Measurements from ENCODE around the gene LSM4. TPM values are rescaled to one million over a fixed set of nuclear protein-coding genes. Genes with fewer than 3 reads are reported as not detected.
A peak's percentile ranks its signal among the peaks of the same experiment; 100 is the strongest.

Gene LSM4
- total RNA-seq, 1 donor from 2014 or later = 62.5 TPM

DNA sequence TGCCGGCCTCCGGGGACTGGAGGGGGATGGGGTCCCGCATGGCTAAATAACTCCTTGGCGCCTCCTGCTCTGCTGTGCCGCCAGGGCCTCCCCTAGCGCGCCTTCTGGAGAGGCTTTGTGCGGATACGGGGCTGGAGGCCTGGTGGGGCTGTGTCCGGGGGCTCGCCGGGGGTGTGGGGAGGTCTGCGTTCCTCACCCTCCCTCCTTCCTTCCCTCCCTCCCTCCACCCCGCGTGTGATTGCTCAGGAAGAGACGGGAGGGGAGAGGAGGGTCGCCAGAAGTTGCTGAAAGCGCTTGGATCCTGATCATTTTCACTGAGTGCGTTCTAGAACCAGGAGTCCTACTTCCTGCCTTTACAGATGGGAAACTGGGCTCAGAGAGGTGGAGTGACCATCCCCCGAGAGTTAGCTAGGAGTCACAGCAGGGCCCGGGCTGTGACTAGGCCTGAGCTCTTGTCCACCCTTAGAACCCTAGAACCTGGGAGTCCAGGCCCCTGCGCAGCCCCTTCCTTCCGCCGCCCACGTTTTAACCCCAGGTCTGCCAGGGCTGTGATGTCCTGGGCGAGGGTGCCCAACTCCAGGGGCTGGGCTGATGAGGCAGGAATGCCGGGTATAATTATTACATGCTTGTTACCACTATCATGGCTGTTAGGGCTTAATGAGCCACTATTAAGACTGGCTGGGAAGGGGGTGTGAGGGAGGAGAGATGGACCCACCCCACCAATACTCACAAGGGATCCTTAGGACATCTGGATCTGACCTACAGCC is 40.7 kb downstream of the LSM4 start:
- Histone ChIP-seq H3K27me3 (no peaks in the 10 kb centered on the region), H3K36me3 (peaks cover 13 to 23% of the 10 kb centered on the region in 2 donors), H3K27ac (peak overlapping the region; percentile 99 to 100), H3K4me3 (peak overlapping the region; percentile 60 to 71), H3K9me3 (no peaks in the 10 kb centered on the region), H3K4me1 (peaks cover 15 to 31% of the 10 kb centered on the region in 2 donors)
- no peak for DNase-seq (ENCODE audit: low spot score in 2 of 2)
- TF ChIP-seq, protein P1, sequence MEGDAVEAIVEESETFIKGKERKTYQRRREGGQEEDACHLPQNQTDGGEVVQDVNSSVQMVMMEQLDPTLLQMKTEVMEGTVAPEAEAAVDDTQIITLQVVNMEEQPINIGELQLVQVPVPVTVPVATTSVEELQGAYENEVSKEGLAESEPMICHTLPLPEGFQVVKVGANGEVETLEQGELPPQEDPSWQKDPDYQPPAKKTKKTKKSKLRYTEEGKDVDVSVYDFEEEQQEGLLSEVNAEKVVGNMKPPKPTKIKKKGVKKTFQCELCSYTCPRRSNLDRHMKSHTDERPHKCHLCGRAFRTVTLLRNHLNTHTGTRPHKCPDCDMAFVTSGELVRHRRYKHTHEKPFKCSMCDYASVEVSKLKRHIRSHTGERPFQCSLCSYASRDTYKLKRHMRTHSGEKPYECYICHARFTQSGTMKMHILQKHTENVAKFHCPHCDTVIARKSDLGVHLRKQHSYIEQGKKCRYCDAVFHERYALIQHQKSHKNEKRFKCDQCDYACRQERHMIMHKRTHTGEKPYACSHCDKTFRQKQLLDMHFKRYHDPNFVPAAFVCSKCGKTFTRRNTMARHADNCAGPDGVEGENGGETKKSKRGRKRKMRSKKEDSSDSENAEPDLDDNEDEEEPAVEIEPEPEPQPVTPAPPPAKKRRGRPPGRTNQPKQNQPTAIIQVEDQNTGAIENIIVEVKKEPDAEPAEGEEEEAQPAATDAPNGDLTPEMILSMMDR (IDR thresholded peaks at IDR 0.05) = peak in 2 of 3 experiments; percentile 10 to 20
- intact Hi-C loops (cut with DNase I) = loop anchor here (1.0 kb wide), 2 partner anchors 19 to 46 kb away; no protein-coding TSS in a partner anchor

DNA sequence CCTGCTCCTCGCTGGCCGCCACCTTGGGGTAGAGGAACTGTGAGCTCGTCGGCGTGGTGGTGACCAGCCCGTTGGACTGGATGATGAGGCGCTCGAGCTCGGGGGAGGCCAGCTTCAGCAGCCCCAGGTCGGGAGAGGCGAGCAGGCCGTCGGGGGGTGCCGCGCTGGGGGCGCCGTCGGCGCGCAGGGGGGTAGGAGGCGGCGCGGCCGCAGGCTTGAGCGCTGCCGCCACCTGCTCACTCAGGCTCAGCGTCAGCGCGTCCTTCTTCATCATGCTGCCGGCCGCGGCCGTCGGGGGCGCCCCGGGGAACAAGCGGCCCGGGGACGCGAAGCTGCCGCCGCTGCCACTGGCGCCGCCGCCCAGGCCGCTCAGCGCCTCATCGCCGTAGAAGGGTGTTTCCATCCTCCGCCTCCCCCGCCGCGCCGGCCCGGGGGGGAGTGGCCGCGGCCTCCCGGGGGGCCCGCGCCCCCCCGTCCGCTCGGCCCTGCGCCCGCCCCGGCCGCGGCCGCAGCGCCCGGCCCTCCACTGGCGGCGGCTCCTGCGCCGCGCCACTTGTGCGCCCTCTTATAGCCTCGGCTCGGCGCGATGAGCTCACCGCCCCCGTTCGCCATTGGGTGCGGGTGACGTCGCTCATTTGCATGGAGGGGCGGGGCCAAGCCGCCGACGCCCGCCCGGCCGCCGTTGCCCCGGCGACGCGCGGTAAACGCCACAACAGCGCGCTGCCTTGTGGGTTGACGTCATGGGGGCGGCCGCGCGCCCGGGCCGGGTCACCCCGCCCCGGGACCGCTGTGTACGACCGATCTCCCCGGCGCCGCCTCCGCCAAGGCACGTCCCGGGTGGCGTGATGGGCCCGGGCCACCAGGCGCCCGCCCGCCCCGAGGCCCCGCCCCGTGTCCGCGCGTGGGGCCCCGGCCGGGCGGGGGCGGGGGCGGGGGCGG is 41.5 kb downstream of the LSM4 start, which contains the start of gene JUND:
TSS of gene JUND (minus strand) at position 541 of the 939 bp plus-strand sequence. CDS start at position 403, 138 bp downstream.
- Histone ChIP-seq H3K4me1 (peaks cover 15 to 36% of the 10 kb centered on the region in 2 donors), H3K9me3 (no peaks in the 10 kb centered on the region)

DNA sequence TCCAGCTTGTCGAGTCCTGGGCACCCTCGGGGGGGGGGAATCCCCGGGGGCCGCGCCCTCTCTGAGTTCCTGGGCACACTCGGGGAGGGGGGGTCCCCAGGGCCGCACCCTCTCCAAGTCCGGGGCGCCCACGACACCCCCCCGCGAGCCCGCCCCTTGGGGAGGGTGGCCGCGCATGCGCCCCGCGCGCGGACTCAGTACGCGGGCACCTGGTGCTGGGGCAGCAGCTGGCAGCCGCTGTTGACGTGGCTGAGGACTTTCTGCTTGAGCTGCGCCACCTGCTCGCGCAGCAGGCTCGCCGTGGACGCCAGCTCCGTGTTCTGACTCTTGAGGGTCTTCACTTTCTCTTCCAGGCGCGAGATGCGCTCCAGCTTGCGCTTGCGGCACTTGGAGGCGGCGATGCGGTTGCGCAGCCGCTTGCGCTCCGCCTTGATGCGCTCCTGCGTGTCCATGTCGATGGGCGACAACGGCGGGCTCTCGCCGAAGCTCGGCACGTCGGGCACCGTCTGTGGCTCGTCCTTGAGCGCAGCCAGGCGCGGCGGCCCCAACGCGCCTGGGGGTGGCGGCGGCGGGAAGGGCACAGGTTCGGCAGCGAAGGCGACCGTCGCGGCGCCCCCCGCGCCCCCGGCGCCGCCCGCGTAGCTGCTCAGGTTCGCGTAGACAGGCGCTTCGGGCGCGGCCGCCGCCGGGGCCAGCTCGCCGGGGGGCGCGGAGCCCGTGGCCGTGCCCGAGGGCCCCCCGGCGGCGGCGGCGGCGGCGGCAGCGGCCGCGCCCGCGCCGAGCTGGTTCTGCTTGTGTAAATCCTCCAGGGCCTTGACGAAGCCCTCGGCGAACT is 42.4 kb downstream of the LSM4 start:
- H3K4me3 ChIP-seq = peak overlapping the region; percentile 92 to 100
- intact Hi-C loops (cut with DNase I) = loop anchor here (1.0 kb wide), 1 partner anchor 12 kb away; no protein-coding TSS in a partner anchor
- TF ChIP-seq, protein P1 (IDR thresholded peaks at IDR 0.05) = peak in 1 of 3 experiments; percentile 7
- H3K27ac ChIP-seq = peak overlapping the region; percentile 99 to 100
- no peaks in the 10 kb centered on the region for H3K9me3 ChIP-seq
- H3K27me3 ChIP-seq = no peaks in the 10 kb centered on the region
- H3K36me3 ChIP-seq = peaks cover 13 to 36% of the 10 kb centered on the region in 2 donors
- peak in 1 of 2 donors; percentile 88 for DNase-seq (ENCODE audit: low spot score in 2 of 2)
- peaks cover 18 to 44% of the 10 kb centered on the region in 2 donors for H3K4me1 ChIP-seq

More for the DNA sequence above, 41.5 kb downstream of the LSM4 start, which contains the start of gene JUND:
- intact Hi-C loops (cut with DNase I) = loop anchor here (1.0 kb wide), 3 partner anchors 11 to 47 kb away; no protein-coding TSS in a partner anchor
- TF ChIP-seq, protein P1 (IDR thresholded peaks at IDR 0.05) = peak in 1 of 3 experiments; percentile 27
- Histone ChIP-seq H3K4me3 (peak within 1 kb of the TSS; percentile 92 to 100), H3K36me3 (peaks cover 13 to 29% of the 10 kb centered on the region in 2 donors), H3K27ac (peak within 1 kb of the TSS; percentile 99 to 100), H3K27me3 (no peaks in the 10 kb centered on the region)
- peak; percentile 96 to 99 for DNase-seq (ENCODE audit: low spot score in 2 of 2)

DNA sequence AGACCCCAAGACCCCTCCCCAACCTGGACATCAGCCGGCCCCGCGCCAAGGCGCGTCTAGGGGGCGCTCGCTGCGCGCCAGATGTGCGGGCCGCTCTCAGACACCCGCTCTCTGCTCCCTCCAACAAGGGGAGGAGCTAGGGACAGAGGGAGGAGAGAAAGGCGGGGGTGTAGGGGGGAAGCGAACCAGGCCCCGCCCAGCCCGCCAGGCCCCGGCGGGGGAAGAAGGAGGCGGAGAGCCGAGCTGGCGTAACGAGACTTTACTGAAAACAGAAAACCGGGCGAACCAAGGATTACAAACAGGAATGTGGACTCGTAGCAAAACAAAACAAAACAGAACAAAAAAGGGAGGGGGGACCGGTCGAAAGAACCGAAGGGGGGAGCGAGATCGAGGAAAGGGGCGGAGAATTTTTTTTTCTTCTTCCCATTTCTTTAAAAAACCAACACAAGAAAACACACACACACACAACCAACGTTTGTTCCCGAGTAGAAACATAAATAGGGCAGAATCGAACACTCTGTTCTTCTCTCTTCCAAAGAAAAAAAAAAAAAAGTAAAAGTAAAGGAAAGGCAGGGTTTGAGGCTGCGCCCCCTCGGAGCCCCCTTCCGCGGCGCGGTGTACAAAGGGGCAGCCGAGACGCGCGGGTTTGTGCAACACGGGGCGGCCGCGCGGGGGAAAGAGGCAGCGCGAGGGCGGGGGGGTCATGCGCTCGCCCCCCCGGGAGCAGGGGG is 43.2 kb downstream of the LSM4 start:
- Histone ChIP-seq H3K27ac (peak overlapping the region; percentile 99 to 100), H3K9me3 (no peaks in the 10 kb centered on the region), H3K4me1 (peaks cover 20 to 52% of the 10 kb centered on the region in 2 donors), H3K36me3 (peaks cover 13 to 39% of the 10 kb centered on the region in 2 donors), H3K27me3 (no peaks in the 10 kb centered on the region), H3K4me3 (peak overlapping the region; percentile 92 to 100)
- DNase-seq (ENCODE audit: low spot score in 2 of 2) = peak; percentile 70 to 95
- intact Hi-C loops (cut with DNase I) = loop anchor here (1.0 to 10.0 kb wide), 2 partner anchors 44 to 1955 kb away; partner anchors contain the start of genes KLF2 and LSM4
- TF ChIP-seq, protein P1 (IDR thresholded peaks at IDR 0.05) = peak; percentile 75 to 92 (median 92)

Data from ascending aorta (tissue), 2 donors.